Activated CD8-positive, alpha-beta memory T cell treated with anti-CD3 and anti-CD28 coated beads for 4 hours (primary cell): ENCODE data around the gene PRR7.

ENCODE experiments used
- DNase-seq, 2 donors: peaks; one replicate each; pipeline ENCODE4 v3.0.0-alpha.2; 2020; ENCODE audit warnings: low read depth in 2 of 2

The PRR7 gene

GRCh38 chr5:177469750-177470525 lies 23.3 kb downstream of the PRR7 start:
- no peak for DNase-seq

DNA sequence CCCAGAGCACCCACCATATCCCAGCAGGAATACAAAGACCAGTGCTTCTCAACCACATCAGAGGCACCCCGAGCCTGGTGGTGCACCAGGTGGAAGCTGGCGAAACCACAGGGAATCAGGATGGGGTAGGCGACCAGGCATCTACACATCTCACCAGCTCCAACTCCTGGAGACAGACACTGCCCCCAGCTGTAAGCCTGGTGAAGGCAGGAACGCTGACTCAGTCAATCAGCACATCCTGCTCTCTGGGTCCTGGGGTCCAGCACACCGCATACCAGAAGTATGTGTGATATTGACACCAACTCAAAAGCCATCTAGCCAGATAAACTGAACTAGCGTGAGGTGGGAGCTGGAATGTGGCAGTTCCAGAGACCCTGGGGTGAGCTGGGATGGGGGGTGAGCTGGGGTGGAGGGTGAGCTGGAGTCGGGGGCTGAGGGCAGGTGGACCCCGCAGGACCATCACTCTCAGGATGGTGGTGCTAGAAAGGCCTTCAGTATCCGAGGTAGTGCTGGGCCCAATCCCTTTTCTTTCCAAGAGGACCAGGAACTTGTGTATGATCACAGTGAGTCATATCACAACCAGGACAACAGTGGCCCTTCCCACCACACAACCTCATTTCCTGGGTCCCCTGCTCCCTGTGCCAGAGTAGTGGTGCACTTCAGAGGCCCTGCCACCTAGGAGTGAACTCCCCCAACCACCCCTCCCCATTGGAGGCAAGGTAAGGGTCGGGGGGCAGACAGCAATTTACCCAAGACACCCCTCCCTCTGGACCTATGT lies 24.3 kb downstream of the PRR7 start:
- DNase-seq, result no peak

- peak; percentile 26 to 51 for DNase-seq
Observed at GRCh38 chr5:177471610-177472356, 25.2 kb downstream of the PRR7 start.

DNA sequence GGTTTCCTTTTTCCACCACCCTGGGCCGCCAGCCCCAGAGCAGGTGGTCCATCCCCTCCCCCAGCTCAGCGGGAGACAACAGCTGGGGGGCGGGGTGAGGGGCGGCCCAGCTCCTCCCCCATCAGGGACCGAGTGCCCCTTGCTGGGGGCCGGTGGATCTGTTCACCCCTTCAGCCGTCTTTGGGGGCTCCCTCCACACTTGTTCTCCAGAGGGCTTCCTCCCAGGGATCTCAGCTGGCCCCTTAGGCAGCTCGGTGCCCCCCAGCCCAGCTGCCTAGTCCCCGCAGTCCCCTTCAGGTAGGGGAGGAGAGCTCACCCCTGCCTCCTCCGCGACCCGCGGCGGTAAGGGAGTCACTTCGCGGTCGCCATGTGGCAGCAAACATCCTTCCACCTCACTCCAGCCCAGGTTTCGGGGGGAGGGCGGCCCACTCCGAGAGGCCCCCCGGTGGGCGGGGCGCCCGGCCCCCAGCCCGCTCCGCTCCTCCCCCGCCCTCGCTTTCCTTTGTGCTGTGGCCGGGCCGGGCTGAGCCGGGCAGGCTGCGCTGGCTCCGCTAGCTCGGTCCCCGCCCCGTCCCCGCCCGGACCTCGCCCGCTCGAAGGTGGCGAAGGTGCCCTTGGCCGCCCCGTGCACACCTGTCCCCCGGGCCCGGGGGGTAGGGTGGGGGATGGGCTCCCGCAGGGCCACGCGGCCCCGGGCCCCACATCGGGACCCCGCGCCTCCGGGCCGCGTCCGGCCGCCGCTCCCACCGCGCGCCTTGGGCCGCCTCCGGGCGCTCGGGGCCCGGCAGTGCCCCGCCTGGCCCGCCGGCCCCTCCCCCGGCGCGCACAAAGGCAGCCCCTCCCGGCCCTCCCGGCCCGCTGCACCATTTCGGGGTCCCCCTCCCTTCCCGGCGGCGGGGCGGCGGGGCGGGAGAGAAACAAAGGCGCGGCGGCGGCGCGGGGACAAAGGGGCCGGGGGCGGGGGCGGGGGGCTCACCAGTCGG lies 26.1 kb downstream of the PRR7 start:
- DNase-seq, result peak; percentile 43 to 58

DNA sequence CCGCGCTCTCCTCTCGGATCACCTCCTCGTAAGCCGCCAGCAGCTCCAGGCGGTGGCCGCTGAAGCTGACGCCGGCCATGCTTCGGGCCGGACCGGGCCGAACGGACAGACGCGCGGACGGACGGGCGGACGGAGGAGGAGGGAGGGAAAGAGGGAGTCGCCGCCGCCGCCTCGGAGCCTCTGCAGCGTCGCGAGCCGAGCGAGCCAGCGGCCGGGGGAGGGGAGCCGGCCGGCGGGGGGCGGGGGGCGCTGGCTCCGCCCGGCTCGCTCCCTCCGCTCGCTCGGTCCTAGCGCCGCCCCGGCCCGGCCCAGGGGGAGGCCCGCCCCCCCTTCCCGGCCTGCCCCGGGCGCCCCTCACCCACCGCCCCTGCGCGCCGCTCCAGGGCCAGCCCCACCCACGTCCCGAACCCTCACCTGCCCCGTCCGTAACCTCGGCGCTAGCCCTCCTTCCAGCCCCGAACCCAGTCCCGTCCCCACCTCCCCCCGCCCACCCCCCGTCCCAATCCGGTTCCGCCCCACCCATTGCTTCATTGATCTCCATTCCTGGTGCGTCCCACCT lies 26.9 kb downstream of the PRR7 start, which contains the start of gene DBN1:
Gene DBN1, minus strand, starts transcription at position 192 of the 559 bp plus-strand sequence. Its CDS starts 113 bp downstream, at position 79.
- no peak for DNase-seq

- DNase-seq, result no peak
Observed at GRCh38 chr5:177474002-177474476, 27.4 kb downstream of the PRR7 start.

GRCh38 chr5:177474846-177475562 lies 28.4 kb downstream of the PRR7 start:
- no peak for DNase-seq

GRCh38 chr5:177475563-177476427 lies 29.2 kb downstream of the PRR7 start:
- no peak for DNase-seq

GRCh38 chr5:177476531-177477233 lies 30.1 kb downstream of the PRR7 start:
- DNase-seq, result no peak

- DNase-seq, result no peak
Observed at GRCh38 chr5:177477701-177478477, 31.3 kb downstream of the PRR7 start.

DNA sequence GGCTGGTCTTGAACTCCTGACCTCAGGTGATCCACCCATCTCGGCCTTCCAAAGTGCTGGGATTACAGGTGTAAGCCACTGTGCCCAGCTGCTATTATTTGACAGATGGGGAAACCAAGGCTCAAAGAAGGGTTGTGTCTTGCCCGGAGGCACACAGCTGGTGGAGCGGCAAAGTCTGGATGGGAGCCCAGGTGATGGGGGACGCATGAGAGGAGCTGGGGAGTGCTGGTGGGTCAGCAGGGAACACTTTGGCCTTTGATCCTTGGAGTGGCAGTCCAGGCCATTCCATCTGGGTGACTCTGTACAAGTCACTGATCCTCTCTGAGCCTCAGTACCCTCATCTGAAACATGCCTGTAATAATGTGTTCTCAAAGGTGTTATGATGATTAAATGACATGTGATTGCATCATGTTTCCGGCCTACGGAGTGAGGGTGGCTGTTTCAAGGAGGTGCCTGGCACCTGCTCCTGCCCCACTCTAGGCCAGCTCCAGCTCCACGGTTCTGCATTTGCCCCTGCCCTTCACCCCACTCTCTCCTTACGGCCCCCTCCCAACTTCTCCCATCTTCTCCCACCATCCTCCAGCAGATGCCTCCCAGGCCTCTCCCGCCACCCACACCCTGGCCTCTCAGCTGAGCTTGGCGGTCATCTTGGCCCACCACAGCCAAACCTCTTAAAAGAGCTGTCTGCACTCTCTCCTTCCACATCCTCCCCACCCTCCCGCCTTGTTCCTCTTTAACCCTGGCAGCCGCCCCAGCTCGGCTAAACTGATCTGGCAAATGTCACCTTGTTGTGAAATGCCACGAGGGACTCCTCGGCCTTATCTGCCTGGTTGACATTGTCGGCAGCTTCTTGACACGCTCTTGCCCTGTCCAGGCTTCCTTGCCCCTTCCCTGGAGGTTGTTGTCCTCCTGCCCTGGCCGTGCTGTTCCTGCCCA lies 32.4 kb downstream of the PRR7 start:
- no peak for DNase-seq

- DNase-seq, result no peak
Observed at GRCh38 chr5:177479774-177480173, 33.2 kb downstream of the PRR7 start.

- no peak for DNase-seq
Observed at GRCh38 chr5:177482359-177482795, 35.8 kb downstream of the PRR7 start.

DNA sequence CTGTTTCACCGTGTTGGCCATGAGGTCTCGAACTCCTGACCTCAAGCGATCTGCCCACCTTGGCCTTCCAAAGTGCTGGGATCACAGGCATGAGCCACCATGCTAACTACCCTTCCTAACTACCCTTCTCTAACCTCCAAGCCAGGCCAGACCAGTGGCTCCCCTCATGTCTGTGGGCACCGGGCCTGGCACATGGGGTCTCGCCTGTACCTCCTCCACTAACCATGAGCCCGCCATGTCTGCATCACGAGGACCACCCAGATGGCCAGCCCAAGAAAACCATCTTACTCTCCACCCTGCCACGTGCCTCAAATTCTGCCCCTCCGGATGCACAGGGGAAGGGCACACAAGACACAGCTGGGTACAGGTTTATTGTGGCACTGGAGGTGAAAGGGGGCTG lies 36.4 kb downstream of the PRR7 start:
- no peak for DNase-seq

DNA sequence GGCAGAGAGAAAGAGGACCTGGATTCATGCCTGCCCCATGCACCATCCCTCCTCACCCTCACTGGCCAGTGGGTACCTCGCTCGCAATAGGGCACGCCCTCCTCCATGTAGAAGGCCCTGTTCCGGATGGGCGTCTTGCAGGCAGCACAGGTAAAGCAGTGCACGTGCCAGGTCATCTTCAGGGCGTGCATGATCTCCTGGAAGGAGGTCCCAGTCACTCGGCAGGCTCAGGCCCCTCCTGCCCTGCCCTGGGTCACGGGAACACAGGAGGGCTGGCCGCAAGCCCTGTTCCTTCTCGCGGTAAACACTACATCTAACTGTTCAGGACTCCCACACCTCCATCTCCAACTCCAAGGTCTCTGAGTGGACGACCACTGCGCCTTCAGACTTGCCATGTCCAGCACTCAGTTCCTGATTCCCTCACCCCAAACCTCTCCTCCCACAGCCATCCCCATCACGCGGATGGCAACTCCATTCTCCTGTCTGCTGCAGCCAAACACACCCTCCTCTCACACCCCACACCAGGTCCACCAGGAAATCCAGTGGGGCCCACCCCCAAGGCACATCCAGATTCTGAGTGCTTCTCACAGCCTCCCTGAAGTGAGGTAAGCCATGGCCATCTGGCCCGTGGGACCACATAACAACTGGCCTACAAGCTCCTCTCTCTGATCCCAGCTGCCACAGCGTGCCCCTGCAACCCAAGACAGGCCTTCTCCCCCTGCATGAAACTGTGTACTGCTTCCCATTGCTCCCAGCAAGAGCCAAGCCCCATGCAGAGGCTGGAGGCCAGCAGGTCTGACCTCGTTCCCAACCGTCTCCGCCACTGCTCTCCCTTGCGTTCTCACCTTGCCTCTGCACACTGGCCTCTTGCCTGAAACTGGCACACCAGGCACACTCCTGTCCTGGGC lies 37.6 kb downstream of the PRR7 start:
- no peak for DNase-seq
